Endothelial cell (in vitro differentiated cells): ENCODE data around the gene PRDM11. TPM values are rescaled to one million over a fixed set of nuclear protein-coding genes. Genes with fewer than 3 reads are reported as not detected.

Experiments
- DNase-seq: peaks from one replicate; pipeline ENCODE4 v3.0.0; 2021; ENCODE audit warnings: low spot score
- H3K27ac Mint-ChIP-seq: one replicate; pipeline ENCODE4 v1.8.0; 2021; ENCODE audit warnings: mixed read lengths, inconsistent platforms; ENCODE audit not compliant: unreplicated experiment
- H3K27me3 Mint-ChIP-seq: one replicate; pipeline ENCODE4 v1.8.0; 2021; ENCODE audit warnings: mild to moderate bottlenecking, moderate library complexity, mixed read lengths, inconsistent platforms; ENCODE audit not compliant: unreplicated experiment
- H3K36me3 Mint-ChIP-seq: one replicate; pipeline ENCODE4 v1.8.0; 2021; ENCODE audit warnings: mild to moderate bottlenecking, low read depth, mixed read lengths, inconsistent platforms; ENCODE audit not compliant: unreplicated experiment
- H3K4me1 Mint-ChIP-seq: one replicate; pipeline ENCODE4 v1.8.0; 2021; ENCODE audit warnings: mild to moderate bottlenecking, mixed read lengths, inconsistent platforms; ENCODE audit not compliant: unreplicated experiment
- H3K4me3 Mint-ChIP-seq: one replicate; pipeline ENCODE4 v1.8.0; 2021; ENCODE audit warnings: mild to moderate bottlenecking, mixed read lengths, inconsistent platforms; ENCODE audit not compliant: unreplicated experiment
- H3K9me3 Mint-ChIP-seq: one replicate; pipeline ENCODE4 v1.8.0; 2021; ENCODE audit warnings: mixed read lengths, inconsistent platforms; ENCODE audit not compliant: unreplicated experiment
- total RNA-seq: library from RNA; stranded (reverse); fragmentation: NEBNext Ultra II Directional; extraction: Animal tissue kit (Norgen Biotek cat#: 25700); gene quantifications from one replicate; pipeline ENCODE4 v1.2.1, GENCODE V29; 2021; ENCODE audit not compliant: unreplicated experiment
- TF ChIP-seq, protein P1 (sequence below): fragments of 200-600 bp; sonication (generic); IDR thresholded peaks from one replicate; pipeline ENCODE4 v1.5.0; 2021; ENCODE audit warnings: antibody characterized with exemption; ENCODE audit not compliant: unreplicated experiment

Gene PRDM11
- total RNA-seq, 1 donor from 2014 or later = 16.0 TPM

DNA sequence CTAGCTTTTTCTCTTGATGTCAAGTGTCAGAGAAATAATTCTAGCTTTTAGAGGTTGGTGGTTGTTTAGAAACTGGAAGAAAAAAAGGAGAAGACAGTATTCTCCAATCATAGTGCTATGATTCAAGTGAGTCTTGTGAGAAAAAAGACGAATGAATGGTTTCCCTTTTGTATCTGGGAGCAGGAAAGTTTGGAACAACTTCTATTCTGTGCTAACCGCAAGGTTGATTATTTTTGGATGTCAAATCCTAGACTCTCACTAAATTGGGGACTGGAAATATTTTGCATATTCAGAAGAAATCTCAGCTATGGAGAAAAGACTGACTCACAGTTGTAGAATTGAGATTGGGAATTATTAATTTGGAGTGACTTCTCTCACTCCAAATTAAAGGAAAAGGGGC, 70.5 kb downstream of the PRDM11 start:
- no peak for DNase-seq

DNA sequence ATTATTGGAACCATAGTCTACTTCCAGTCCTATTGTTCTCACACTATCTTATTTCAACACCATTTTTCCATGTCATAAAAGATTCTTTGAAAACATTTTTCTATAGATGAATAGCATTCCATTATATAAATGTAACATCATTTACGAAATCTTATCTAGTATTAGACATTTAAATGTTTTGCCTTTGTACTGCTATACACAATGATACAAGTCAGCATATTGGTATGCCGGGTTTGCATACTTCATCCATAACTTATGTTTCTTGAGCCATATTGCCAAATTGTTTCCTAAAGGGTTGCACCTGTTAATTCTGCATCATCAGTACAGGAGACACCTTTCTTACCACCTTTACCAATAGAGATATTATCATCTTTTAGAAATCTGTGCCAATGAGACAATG, 71.6 kb downstream of the PRDM11 start:
- no peak overlapping the region for H3K27ac Mint-ChIP-seq
- no peak overlapping the region for H3K4me3 Mint-ChIP-seq
- TF ChIP-seq, protein P1, sequence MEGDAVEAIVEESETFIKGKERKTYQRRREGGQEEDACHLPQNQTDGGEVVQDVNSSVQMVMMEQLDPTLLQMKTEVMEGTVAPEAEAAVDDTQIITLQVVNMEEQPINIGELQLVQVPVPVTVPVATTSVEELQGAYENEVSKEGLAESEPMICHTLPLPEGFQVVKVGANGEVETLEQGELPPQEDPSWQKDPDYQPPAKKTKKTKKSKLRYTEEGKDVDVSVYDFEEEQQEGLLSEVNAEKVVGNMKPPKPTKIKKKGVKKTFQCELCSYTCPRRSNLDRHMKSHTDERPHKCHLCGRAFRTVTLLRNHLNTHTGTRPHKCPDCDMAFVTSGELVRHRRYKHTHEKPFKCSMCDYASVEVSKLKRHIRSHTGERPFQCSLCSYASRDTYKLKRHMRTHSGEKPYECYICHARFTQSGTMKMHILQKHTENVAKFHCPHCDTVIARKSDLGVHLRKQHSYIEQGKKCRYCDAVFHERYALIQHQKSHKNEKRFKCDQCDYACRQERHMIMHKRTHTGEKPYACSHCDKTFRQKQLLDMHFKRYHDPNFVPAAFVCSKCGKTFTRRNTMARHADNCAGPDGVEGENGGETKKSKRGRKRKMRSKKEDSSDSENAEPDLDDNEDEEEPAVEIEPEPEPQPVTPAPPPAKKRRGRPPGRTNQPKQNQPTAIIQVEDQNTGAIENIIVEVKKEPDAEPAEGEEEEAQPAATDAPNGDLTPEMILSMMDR = no peak
- H3K36me3 Mint-ChIP-seq = peaks cover 16% of the 10 kb centered on the region
- no peak for DNase-seq
- H3K9me3 Mint-ChIP-seq = no peaks in the 10 kb centered on the region
- peaks cover 12% of the 10 kb centered on the region for H3K4me1 Mint-ChIP-seq
- no peaks in the 10 kb centered on the region for H3K27me3 Mint-ChIP-seq

More for the DNA sequence above, 70.5 kb downstream of the PRDM11 start:
- Mint-ChIP-seq H3K27ac (no peak overlapping the region), H3K4me3 (no peak overlapping the region), H3K36me3 (peaks cover 18% of the 10 kb centered on the region), H3K27me3 (no peaks in the 10 kb centered on the region), H3K9me3 (no peaks in the 10 kb centered on the region), H3K4me1 (peaks cover 12% of the 10 kb centered on the region)
- TF ChIP-seq, protein P1 = no peak

DNA sequence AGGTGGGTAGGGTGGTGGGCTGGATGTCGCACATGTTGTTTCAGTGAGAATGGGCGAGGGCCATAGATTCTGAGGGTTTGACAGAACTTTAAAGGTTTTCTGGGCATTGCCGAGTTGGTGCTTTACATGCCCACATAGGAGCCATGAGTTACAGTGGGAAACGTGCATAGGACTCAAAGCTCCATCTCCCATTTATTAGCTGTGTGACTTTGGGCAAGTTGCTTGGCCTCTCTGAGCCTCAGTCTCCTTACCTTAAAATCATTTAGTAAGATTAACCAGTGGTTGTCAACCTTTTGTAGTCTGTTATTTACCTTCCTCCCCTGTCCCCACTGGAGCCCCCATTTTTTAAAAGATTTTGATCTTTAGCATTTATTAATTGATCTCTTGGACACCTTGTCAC, 72.3 kb downstream of the PRDM11 start:
- H3K36me3 Mint-ChIP-seq = peaks cover 11% of the 10 kb centered on the region
- H3K27ac Mint-ChIP-seq = no peak overlapping the region
- H3K4me1 Mint-ChIP-seq = peaks cover 9% of the 10 kb centered on the region
- TF ChIP-seq, protein P1 = no peak
- DNase-seq = no peak
- H3K4me3 Mint-ChIP-seq = no peak overlapping the region
- no peaks in the 10 kb centered on the region for H3K27me3 Mint-ChIP-seq
- no peaks in the 10 kb centered on the region for H3K9me3 Mint-ChIP-seq

DNA sequence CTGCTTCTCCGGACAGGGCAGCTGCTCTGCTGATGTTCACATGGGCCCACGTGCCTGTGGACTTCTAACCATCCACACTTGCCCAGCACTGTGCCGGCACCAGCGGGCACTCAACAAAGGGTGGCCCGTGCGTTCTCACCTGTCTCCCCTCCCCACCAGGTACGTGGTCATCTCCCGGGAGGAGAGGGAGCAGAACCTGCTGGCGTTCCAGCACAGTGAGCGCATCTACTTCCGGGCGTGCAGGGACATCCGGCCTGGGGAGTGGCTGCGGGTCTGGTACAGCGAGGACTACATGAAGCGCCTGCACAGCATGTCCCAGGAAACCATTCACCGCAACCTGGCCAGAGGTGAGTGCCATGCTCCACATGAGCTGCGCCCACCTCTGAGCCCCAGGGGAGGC, 73.0 kb downstream of the PRDM11 start:
- Mint-ChIP-seq H3K27me3 (peaks cover 5% of the 10 kb centered on the region), H3K9me3 (no peaks in the 10 kb centered on the region), H3K36me3 (peaks cover 16% of the 10 kb centered on the region), H3K27ac (no peak overlapping the region), H3K4me1 (peaks cover 9% of the 10 kb centered on the region), H3K4me3 (no peak overlapping the region)
- no peak for DNase-seq
- TF ChIP-seq, protein P1 = no peak

DNA sequence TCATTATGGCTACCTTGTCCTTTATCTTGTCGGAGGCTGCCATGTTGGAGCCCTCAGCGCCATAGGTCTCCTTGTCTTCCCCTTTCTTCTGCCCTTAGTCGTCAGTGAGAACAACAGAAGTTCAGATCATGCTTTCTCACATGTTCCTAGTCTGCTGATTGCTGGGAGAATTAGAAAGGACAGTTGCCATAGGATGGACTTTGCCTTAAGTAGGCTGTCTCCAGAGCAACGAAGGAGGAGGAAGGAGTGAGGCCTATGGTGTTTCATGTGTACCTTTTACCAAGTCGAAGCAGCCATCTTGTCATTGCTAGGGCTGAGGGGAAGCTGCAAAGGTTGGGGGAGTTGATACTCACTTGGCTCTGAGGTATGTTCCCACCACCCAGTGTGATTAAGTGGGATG, 77.1 kb downstream of the PRDM11 start:
- no peak for DNase-seq
- Mint-ChIP-seq H3K9me3 (no peaks in the 10 kb centered on the region), H3K27me3 (peaks cover 9% of the 10 kb centered on the region), H3K36me3 (peaks cover 34% of the 10 kb centered on the region), H3K27ac (no peak overlapping the region), H3K4me3 (no peak overlapping the region), H3K4me1 (no peaks in the 10 kb centered on the region)
- TF ChIP-seq, protein P1 = no peak
